GM19467 (cell line): ENCODE measurements around the gene RABL6.
"Not testable (repeated sequence)": the region's sequence is repeated elsewhere in the genome, so short reads cannot be mapped to it uniquely, and the experiment has no call there.

Experiments used
- ATAC-seq: cut with Tn5 transposase; IDR thresholded peaks from one replicate; pipeline ENCODE4 v1.9.1; 2021; ENCODE audit warnings: mild to moderate bottlenecking, moderate library complexity; ENCODE audit not compliant: unreplicated experiment

Gene RABL6

DNA sequence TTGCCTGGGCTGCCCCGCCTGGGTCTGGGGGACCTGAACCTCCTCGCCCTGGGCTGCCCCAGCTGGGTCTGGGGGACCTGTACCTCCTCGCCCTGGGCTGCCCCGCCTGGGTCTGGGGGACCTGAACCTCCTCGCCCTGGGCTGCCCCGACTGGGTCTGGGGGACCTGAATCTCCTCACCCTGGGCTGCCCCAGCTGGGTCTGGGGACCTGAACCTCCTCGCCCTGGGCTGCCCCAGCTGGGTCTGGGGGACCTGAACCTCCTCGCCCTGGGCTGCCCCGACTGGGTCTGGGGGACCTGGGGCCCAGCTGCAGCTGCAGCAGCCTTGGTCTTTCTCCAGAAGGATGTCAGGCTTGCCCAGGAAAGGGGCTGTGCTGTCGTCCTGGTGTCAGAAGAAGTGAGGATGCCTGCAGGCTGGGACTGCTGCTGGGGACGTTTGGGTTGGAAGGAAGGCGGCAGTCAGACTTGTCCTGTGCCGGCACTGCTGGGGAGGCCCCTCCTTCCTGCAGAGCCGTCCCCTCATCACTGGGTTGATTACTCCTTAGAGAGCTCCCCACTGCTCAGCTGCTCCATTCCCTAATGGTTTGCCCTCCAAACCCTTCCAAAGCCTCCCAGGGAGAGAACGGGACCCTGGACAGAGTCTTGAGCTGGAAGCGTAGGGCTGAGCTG lies 25.8 kb downstream of the RABL6 start:
- ATAC-seq: not testable (repeated sequence)

DNA sequence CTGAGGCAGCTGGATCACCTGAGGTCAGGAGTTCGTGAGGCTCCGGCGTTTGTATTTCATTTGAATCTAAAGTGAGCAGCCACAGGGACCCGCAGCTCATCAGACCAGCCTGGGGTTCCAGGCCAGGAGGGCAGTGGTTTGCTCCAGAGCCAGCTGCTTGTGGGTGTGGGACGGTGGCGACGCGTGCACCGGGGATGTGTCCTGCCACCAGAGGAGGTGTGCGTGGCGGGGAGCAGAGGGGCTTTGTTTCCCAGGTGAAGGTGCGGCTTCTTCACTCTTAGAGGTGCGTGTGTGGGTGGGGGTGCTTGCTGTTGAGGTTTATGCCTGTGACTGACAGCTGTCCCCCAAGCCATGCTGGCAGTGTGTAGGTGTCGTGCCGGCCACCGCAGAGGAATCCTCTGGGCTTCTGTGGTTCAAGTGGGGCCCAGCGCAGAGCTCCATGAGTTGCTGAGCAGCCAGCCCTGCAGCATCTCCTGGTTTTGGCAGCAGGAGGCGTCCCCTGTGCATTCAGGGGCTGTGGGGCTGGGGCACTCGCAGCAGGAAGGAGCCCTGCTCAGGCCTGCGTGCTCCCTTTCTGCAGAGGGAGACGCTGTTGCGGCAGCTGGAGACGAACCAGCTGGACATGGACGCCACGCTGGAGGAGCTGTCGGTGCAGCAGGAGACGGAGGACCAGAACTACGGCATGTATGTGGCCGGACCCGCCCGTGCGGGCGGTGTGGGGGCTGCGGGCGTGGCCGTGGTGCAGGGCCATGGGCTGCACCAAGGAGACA lies 27.6 kb downstream of the RABL6 start:
- no peak for ATAC-seq

DNA sequence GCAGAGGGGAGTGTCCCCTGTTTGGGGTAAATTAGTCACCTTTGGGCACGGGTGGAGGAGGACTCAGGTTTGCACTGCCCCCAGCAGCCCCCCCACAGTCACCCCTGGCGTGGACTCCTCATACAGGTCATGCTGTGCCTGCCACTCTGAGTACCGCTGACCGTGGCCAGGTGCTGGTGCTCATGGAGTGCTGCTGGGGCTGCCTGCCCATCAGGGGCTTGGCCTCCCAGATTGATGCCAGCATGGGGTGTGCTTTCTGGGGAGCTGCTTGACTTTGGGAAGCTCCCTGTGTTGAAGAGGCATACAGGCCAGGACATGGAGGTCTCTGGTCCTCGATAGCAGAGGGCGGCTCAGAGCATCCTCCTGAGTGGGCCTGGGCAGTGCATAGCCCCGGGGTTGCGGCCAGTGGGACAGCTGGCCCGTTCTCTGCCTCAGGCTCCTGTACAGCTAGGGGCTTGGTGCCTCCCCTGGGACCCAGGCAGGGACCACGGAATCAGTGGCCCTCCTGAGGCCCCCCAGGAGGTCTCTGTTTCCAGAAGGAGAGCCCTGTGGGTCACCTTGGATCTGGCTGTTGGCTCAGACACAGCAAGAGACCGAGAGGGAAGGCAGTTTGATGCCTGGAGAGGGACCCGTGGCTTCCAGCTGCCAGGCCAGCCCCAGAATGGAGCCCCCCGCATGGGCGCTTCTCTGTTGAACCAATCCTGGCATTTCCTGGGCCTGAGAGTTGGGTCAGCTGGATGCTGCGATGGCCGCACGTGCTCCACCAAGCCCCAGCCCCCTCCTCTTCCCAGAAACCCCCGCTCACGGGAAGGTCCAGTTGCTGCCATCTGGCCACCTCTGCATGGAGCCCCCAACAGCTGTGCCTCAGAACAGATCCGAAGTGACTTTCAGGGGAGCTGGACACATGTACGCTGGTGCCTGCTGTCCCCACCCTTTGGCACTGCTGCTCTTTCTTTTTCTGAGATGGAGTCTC lies 28.5 kb downstream of the RABL6 start:
- no peak for ATAC-seq

DNA sequence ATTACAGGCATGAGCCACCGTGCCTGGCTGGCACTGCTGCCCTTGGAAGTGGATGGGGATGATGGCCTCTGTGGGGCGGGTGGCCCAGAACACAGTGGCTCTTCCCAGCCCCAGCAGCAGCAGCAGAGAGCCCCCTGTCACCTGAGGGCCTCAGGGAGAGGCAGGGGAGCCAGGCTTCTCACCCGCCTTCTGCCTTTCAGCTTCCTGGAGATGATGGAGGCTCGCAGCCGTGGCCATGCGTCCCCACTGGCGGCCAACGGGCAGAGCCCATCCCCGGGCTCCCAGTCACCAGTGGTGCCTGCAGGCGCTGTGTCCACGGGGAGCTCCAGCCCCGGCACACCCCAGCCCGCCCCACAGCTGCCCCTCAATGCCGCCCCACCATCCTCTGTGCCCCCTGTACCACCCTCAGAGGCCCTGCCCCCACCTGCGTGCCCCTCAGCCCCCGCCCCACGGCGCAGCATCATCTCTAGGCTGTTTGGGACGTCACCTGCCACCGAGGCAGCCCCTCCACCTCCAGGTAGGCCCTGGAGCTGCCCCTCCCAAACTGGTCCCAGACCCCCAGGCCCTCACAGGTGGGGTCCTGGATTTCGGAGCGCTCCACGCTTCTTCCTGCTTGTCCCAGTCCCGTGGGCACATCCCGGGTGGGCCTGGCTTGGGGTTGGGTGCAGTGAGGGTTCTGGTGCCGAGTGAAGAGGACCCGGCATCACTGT lies 29.6 kb downstream of the RABL6 start:
- no peak for ATAC-seq

DNA sequence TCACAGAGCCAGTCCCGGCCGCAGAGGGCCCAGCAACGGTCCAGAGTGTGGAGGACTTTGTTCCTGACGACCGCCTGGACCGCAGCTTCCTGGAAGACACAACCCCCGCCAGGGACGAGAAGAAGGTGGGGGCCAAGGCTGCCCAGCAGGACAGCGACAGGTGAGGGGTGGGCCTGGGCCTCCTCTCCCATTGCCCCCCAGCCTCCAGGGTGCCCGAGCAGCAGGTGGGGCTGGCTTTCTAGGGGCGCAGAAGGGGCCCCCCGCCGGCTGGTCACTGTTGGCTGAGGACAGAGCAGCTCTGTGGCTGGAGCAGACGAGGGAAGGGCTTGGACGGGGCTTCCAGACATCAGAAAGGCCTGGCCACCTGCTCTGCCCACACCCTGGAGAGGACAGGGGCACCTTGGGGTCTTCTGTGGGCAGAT lies 30.1 kb downstream of the RABL6 start:
- ATAC-seq: not testable (repeated sequence)

DNA sequence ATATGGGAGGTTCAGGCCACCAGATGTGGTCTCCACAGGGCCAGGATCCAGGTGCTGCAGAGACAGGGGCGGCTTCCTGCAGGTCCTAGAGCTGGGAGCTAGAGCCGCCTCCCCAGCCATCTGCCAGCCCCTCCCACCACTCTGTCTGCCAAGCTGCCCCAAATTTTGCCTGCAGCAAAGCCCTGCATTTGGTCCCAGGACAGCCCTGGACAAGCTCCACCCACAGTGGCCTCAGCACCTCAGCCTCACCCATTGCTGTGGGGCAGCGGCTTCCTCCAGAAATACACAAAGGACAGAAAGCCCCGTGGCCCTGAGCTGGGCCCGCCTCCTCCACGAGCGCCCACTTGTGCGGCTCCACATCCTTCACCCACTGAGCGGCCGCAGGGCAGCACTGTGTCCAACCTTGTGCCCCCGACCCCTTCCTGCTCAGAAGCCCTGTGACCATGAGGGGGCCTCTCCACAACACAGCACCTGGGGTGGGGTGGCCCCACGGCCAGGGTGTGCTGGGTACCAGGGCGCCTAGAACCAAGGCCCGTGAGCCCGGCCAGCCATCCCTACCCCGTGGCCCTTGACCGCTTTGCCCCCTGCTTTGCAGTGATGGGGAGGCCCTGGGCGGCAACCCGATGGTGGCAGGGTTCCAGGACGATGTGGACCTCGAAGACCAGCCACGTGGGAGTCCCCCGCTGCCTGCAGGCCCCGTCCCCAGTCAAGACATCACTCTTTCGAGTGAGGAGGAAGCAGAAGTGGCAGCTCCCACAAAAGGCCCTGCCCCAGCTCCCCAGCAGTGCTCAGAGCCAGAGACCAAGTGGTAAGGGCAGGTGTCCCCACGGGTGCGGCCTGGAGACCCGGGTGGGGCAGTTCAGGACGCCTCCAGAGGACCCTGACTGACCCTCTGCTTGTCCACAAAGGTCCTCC lies 30.8 kb downstream of the RABL6 start:
- no peak for ATAC-seq

DNA sequence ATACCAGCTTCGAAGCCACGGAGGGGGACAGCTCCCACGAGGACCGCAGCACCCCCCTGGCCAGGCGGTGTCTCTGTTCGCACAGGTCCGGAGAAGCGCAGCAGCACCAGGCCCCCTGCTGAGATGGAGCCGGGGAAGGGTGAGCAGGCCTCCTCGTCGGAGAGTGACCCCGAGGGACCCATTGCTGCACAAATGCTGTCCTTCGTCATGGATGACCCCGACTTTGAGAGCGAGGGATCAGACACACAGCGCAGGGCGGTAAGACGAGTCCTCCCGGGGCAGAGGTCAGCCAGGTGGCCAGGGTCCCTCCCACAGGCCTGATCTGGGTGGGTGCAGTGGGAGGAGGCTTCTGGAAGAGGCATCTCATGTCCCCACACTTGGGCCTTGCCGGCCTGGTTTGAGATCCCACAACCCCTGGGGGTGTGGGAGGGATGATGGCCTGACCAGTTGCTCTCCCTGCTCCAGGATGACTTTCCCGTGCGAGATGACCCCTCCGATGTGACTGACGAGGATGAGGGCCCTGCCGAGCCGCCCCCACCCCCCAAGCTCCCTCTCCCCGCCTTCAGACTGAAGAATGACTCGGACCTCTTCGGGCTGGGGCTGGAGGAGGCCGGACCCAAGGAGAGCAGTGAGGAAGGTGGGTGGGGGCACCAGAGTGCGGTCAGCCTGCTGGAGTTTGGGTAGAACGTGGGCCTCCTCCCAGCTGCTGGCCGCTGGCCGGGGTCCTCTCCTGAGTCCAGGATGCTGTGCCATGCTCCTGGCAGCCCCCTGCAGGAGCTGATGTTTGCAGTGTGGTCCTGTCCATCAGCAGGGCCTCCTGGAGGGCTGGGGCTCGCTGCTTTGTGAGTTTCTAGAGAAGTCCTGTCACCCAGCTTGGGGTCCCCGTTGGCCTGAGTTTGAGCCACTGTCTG lies 31.7 kb downstream of the RABL6 start:
- no peak for ATAC-seq

DNA sequence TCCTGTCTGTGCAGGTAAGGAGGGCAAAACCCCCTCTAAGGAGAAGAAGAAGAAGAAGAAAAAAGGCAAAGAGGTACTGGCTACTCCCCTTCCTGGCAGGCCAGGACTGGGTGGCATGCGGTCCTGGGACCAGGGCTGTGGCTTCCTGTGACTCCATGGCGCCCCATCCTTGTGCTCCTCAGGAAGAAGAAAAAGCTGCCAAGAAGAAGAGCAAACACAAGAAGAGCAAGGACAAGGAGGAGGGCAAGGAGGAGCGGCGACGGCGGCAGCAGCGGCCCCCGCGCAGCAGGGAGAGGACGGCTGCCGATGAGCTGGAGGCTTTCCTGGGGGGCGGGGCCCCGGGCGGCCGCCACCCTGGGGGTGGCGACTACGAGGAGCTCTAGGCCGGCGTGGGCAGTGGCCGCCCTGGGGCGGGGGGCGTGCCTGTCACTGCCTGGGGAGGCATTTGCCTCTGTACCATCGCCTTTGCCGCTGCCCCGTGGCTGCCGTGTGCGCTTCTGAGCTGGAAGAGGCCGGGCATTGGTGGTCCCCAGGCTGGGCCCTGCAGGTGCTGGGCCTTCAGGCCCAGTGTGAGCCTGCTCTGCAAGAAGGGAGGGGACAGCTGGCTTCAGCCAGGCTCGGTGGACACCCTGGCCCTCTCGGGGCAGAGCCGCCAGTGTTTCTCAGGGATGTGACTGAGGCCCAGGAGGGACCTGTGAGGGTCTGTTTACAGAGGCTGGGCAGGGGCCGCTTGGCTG lies 32.6 kb downstream of the RABL6 start:
- ATAC-seq: no peak

DNA sequence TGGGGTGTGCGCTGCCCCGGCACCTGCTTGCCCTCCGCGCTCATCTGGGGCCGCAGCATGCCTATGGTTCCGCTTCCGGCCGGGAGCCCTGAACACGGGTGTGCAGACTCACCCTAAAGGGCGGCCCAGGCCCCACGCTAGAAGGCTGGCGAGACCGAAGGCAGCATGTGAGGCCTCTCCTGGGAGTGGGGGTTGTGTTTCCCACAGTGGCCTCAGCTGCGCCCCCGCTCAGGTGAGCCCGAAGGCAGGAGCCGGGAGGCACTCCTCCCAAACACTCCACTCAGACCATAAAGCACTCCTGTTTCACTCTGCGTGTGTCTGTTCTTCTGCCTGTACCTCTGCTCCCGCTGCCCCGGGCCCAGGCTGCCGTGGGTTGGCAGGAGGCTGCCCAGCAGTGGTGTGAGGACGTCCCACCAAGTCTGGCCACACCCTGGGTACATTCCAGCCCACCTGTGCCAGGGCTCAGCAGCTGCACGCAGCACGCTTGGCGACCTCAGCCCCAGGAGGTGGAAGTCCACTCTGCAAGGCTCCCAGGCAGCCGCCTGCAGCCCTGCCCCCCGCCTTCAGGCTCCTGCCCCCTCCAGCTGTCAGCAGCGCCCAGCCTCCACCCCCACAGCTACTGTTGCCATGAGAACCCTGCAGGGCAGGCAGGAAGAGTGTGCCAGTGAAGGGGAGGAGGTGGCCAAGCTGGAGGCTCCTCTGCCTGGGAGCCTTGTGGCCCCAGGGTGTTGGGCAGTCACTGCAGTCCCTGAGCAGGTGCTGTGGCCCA lies 33.3 kb downstream of the RABL6 start:
- ATAC-seq: no peak

DNA sequence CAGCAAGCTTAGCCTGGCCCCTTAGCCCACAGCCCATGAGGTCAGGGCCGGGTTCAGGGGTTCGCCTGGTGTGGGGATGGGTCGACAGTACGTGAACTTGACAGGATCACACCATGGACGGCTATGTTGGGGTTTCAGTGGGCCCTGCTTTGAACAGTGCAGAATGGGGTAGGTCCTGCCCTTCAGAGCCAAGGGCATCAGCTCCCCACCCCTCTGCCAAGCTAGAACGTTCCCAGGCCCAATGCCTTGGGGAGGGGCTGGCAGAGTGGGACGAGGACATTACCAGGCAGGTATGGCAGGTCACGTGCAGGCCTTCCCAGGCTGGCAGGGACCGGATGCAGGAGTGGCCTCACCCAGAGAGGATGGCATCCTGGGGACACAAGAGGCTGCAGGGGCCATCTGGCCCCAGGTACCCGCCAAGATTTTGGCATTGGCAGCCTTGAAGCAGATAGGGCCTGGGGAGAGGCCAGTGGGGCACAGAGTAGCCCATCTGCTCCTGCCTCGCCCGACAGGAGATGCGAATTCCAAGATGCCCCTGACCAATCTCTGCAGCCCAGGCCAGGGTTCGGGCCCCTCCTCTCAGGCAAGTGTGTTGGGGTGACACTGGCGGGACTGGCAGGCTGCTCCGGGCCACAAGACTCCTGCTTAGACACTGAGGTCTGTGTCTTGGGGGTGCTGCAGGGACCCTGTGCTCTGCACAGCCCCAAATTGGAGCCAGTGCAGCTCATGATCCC lies 34.1 kb downstream of the RABL6 start:
- not testable (repeated sequence) for ATAC-seq

DNA sequence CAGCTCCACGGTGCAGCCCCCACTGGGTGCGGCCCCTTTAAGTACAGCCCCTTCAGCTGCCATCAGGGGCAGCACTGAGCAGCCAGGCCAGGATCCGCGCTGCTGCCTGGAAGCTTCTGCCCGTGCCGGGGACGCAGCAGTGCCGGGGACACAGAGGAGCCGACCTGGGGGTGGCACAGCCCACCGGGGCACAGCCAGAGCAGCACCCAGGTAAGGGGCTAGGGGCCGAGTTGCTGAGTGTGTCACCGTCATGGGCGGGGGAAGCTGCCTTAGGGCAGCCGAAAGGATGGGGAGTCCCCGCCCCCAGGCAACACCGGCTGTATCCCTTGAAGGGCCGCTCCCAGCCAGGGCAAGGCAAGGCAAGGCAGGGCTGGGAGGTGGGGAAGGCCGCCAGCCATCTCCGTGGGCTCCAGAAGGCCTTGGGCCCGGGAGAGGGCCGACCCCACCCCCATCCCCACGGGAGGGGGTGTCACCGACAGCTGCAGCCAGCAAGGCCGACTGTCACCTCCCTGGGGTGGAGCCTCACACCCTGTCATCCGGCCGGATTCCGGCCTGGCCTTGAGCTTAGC lies 34.7 kb downstream of the RABL6 start, which contains the start of gene AJM1:
TSS of gene AJM1 (plus strand) at position 99 of the 569 bp plus-strand sequence. CDS start 1,937 bp downstream, outside the sequence.
- ATAC-seq: not testable (repeated sequence)

DNA sequence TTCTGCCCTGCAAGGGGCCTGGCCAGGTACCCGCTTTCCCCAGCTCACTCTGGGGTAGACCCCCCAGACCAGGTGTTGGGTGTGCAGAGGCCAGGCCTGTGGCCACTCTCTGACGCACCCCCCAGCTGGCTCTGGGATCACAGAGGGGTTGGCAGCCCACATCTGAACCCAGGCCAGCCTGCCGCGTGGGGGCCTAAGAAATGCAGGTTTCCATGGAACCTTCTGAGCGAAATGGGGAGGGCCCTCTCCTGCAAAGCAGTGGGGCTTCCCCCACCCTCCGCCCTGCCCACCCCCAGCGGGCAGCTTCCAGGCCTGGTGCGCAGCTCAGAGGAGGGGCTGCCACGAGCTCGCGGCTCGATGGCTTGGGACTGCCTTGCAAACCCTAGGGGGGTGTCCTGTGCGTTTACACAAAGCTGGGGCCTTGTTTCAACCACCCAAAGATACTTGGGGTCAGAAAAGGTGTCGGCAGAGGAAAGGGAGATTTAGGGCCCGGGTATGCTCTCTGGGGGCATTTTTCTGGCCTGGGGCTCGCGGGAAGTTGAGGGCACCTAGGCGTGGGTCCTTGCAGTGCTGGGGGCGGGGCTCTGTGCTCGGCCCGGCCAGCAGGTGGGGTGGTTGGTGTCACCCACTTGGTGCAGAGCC lies 35.5 kb downstream of the RABL6 start:
- ATAC-seq: not testable (repeated sequence)

DNA sequence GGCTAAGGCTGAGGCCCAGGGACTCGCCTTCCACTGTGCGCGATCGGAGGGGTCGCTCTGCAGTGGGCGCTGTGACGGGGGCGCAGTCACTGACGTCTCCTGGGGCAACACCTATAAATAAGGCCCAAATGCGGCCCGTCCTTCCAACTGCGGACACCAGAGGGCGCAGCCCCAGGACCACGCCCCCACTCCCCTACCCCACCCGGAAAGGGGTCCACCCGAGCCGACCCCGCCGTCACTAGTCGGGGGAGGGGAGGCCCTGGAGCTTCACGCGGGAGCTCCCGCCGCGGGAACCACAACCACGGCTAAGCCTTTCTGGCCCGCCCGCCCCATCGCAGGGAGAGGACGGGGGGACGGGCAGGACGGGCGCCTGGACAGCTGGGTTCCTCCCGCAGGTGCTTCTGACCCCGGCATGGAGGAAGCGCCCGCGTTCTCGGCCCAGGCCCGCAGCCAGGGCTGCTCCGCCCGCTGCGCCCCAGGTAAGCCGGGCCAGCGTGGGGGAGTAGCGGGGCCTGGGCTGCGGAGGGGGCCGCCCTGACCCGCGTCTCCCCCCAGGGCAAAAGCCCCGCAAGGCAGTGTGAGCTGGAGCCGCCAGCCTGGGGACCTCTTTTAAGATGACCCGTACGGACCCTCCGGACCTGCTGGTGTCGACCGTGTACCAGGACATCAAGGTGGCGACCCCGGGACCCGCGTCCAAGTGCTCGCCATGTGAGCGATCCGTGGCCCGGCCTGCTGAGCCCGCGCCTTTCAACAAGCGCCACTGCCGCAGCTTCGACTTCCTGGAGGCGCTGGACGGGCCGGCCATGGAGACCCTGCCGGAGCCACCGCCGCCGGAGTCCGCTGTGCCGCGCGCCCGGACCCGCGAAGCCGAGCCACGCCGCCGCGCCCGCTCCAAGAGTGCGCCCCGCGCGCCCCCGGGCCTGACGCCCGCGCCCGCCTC lies 36.3 kb downstream of the RABL6 start:
- not testable (repeated sequence) for ATAC-seq

DNA sequence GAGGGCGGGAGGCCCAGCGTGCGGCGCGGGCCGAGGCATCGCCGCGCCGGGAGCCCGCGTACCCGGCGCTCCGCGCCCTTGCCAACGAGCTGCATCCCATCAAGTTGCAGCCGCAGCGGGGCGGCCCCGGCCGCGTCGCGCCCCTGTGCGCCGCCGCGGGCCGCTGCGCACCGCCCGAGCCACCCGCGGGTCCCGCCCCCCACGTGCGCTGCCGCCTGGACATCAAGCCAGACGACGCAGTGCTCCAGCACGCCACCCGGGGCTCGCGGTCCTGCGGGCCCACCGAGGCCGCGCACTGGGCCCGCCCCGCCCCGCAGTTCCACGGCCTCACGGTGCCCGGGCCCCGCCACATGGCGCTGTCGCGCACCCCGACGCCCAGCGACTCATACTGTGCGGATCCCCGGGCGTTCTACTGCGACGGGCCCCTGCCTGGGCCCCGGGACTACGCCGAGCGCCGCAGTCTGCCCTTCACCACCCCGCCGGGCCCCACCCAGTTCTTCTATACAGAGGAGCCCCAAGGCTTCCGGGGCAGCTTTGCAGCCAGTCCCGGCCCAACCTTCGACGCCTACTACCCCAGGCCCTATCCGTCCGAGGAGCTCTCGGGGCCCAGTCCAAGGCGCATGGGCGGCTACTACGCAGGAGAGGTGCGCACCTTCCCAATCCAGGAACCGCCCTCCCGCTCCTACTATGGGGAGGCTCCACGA lies 37.2 kb downstream of the RABL6 start:
- ATAC-seq: no peak
